ENCODE data around the gene GPR161.

DNA sequence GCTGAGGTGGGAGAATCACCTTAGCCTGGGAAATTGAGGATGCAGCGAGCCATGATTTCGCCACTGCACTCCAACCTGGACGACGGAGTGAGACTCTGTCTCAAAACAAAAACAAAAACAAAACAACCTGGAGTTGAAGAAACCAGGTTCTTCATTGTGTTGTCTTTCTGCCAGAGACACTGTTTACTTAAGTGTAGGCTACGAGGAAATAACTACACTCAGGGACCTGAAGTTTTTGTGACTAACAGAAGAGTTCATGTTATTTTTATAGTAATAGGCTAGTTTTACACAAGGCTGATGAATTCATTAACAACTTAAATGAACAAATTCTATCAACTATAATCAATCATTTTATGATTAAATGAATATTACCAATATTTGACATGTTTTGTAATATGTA is 101.4 kb downstream of the GPR161 start:
- TF ChIP-seq POLR2A (IDR thresholded peaks at IDR 0.05; ENCODE audit: extremely low read depth, insufficient read length) (no peak), MYC (IDR thresholded peaks at IDR 0.05; ENCODE audit: low read depth, low read length) (no peak)
- TF ChIP-seq, protein P1, sequence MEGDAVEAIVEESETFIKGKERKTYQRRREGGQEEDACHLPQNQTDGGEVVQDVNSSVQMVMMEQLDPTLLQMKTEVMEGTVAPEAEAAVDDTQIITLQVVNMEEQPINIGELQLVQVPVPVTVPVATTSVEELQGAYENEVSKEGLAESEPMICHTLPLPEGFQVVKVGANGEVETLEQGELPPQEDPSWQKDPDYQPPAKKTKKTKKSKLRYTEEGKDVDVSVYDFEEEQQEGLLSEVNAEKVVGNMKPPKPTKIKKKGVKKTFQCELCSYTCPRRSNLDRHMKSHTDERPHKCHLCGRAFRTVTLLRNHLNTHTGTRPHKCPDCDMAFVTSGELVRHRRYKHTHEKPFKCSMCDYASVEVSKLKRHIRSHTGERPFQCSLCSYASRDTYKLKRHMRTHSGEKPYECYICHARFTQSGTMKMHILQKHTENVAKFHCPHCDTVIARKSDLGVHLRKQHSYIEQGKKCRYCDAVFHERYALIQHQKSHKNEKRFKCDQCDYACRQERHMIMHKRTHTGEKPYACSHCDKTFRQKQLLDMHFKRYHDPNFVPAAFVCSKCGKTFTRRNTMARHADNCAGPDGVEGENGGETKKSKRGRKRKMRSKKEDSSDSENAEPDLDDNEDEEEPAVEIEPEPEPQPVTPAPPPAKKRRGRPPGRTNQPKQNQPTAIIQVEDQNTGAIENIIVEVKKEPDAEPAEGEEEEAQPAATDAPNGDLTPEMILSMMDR (IDR thresholded peaks at IDR 0.05; ENCODE audit: low read depth, low read length), result no peak
- TF ChIP-seq, protein P2, sequence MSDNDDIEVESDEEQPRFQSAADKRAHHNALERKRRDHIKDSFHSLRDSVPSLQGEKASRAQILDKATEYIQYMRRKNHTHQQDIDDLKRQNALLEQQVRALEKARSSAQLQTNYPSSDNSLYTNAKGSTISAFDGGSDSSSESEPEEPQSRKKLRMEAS (IDR thresholded peaks at IDR 0.05; ENCODE audit: low read depth, low read length), result no peak

All from NB4 (cell line).